Posterior cingulate gyrus (tissue), 11 donors: Measurements from ENCODE around the gene WHAMM.
"Not testable (repeated sequence)": the region's sequence is repeated elsewhere in the genome, so short reads cannot be mapped to it uniquely, and the experiment has no call there.

ENCODE experiments used
- DNase-seq, 10 donors: peaks; one replicate each; pipeline versions ENCODE4 v3.0.0 to v3.0.0-alpha.2; 2020 to 2021; ENCODE audit warnings: mixed read lengths in 3 of 10
- intact Hi-C: fragments of 100-400 bp; cut with DNase I; formaldehyde crosslinking; loops from one replicate; pipeline ENCODE4 v1.15.1; 2023

Gene WHAMM

GRCh38 chr15:82809308-82810060 is at the start of gene WHAMM:
Gene WHAMM, plus strand, starts transcription at chr15:82809628. Its CDS starts 99 bp downstream, at chr15:82809727.
- intact Hi-C loops = loop anchor here (2.0 to 10.0 kb wide), 4 partner anchors 59 to 275 kb away; partner anchors contain the start of genes C15orf40 and CPEB1
- peak; percentile 96 to 100 (median 99) for DNase-seq

- DNase-seq = no peak
- intact Hi-C loops = no loop called here
These were observed 45.9 kb upstream of the WHAMM start for GRCh38 chr15:82763361-82764116.

DNA sequence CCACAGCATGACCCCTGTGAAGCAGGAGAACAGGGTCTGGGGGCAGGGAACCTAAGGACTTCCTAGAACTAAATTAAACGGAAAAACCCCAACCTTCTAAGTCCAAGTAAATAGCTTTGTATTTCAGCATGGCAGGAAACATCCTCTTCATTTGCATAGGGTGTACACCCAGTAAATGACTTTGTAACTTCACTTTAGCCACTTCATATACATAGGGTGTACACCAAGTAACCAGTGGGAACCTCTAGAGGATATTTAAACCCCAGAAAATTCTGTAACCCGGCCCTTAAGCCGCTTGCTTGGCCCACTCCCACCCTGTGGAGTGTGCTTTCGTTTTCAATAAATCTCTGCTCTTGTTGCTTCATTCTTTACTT is 45.3 kb upstream of the WHAMM start:
- intact Hi-C loops = no loop called here
- DNase-seq = no peak

DNA sequence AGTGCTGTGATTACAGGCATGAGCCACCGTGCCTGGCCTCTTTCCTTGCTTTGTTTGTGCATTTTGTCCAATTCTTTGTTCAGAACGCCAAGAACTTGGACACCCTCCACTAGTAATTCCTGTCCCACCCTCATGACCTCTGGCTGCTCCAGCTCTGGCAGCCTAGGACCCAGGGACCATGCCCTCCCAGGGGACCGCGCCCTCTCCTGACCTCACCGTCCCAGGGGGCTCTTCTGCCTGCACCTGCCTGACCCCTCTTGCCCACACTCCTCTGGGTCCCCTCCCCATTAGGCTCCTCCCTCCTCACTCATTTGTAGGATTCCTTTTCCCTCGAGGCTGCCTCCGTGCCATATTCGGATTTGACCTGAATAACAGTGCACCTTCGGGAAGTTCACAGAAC is 44.7 kb upstream of the WHAMM start:
- no peak for DNase-seq
- intact Hi-C loops = no loop called here

DNA sequence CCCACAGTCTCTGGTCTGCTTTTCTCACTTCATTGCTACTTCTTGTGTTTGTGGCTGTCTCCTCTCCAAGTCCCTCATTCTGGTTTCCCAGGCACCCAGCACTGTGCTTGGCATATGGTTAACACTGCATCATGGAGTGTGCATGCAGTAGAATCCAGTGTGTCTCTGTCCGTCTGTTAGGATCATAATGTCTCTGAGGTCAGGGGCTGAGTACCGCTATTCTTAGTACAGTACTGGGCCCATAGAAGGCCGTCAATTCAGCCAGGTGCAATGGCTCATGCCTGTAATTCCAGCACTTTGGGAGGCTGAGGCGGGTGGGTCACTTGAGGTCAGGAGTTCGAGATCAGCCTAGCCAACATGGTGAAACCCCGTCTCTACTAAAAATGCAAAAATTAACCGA is 43.2 kb upstream of the WHAMM start:
- intact Hi-C loops, DNase-seq: not testable (repeated sequence)

- intact Hi-C loops = no loop called here
- DNase-seq = no peak
These were observed 42.1 kb upstream of the WHAMM start for GRCh38 chr15:82767163-82767829.

GRCh38 chr15:82768414-82769054 is 40.9 kb upstream of the WHAMM start:
- DNase-seq = no peak

DNA sequence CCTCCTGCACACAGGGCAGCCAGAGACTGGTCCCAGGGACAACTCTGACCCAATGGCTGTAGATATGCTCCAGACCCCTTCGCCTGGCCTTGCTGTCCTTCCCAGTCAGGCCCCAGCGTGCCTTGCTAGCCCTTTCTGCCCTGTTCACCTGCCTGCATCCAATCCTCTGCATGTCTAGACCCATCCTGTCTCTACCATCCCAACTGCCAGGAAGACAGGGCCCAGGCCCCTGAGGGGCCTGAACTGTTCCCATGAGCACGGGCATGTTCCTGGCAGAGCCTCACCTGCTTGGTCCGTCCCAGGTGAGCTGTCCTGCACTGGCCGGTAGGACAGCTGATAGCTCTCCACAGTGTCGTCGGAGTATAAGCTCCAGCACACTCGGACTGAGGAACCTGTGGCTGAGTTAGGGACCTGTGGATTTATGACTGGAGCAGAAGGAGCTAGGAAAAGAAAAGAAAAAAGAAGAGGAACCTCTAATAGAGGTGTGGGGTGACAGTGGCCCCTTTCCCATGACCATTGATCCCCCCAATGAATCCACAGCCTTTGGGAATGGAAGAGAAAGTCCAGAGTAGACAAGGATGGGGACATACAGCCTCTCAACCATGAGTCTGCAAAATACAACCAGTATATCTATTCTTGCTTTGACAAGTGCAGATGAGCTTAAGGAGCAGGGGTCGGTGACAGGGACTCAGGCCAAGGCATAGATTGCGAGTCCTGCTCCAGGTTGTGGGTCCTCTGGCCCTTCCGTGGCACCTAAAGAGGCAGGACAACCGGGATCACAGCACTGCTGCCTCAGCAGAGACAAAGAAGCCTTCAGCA is 37.4 kb upstream of the WHAMM start:
- intact Hi-C loops = no loop called here
- DNase-seq = peak in 1 of 10 donors; percentile 63

More at GRCh38 chr15:82768414-82769054, 40.9 kb upstream of the WHAMM start:
- intact Hi-C loops = no loop called here

DNA sequence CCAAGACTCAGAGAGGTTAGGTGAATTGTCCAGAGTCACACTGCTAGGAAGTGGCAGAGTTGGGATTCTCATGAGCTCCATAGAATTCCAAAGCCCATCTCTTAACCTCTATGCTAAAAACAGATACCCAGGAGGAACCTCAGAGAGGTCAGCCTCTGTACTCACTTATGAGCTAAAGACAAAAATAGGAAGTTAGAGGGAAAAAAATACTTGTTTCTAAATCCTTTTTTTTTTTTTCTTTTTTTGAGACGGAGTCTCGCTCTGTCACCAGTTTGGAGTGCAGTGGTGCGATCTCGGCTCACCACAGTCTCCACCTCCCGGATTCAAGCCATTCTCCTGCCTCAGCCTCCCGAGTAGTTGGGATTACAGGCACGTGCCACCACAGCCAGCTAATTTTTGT is 34.9 kb upstream of the WHAMM start:
- DNase-seq = no peak
- intact Hi-C loops = no loop called here

- DNase-seq = no peak
- intact Hi-C loops = no loop called here
These were observed 30.7 kb upstream of the WHAMM start for GRCh38 chr15:82778755-82779154.

DNA sequence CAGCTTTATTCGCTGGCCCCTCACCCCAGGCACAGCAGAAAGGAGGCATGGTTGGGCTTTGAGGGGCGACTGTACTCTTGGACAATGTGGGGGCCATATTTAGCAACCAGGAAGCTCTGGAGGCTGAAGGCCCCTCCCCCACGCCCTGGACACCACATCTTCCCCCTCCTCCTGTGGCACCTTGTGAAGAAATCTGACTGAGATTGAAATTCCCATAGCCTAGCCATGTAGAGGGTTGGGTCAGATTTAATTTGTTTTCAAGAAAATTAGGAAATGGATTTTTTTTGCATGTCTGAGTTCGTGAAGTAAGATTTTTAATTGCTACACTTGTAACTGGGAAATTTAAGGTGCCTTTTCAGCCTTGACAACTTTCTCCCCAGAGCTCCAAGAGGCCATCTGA is 28.1 kb upstream of the WHAMM start:
- intact Hi-C loops = no loop called here
- DNase-seq = no peak

DNA sequence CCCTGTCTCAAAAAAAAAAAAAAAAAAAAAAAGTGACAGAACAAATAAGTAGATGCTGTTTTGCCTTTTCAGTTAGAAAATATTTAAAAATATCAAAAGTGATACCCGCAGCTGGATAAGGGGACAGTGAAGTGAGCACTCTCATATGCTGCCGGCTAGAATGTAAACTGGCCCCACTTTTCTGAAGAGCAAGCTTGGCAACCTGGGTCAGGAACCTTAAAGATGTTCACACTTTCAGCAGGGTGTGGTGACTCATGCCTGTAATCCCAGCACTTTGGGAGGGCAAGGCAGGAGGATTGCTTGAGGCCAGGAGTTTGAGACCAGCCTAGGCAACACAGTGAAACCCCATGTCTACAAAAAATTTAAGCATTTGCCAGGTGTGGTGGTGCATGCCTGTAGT is 20.9 kb upstream of the WHAMM start:
- no peak for DNase-seq
- intact Hi-C loops = no loop called here

- DNase-seq = no peak
- intact Hi-C loops = no loop called here
These were observed 19.9 kb upstream of the WHAMM start for GRCh38 chr15:82789491-82789890.

- no peak for DNase-seq
- intact Hi-C loops = no loop called here
These were observed 19.1 kb upstream of the WHAMM start for GRCh38 chr15:82790321-82790720.

GRCh38 chr15:82792068-82792467 is 17.4 kb upstream of the WHAMM start:
- no peak for DNase-seq
- intact Hi-C loops = no loop called here

DNA sequence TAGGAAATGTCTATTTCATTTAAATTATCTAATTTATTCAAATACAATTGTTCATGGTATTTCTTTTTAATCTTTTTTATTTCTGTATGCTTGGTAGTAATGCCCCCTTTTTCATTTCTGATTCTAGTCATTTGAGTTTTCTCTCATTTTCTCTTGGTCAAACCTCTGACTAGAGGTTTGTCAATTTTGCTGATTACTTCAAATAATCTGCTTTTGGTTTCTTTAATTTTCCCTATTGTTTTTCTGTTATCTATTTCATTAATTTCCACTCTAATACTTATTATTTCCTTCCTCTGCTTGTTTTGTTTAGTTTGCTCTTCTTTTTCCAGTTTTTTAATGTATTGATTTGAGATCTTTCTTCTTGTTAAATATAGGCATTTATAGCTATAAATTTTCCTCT is 15.7 kb upstream of the WHAMM start:
- DNase-seq = no peak
- intact Hi-C loops = no loop called here

GRCh38 chr15:82798104-82798503 is 11.3 kb upstream of the WHAMM start:
- DNase-seq = no peak
- intact Hi-C loops = no loop called here

DNA sequence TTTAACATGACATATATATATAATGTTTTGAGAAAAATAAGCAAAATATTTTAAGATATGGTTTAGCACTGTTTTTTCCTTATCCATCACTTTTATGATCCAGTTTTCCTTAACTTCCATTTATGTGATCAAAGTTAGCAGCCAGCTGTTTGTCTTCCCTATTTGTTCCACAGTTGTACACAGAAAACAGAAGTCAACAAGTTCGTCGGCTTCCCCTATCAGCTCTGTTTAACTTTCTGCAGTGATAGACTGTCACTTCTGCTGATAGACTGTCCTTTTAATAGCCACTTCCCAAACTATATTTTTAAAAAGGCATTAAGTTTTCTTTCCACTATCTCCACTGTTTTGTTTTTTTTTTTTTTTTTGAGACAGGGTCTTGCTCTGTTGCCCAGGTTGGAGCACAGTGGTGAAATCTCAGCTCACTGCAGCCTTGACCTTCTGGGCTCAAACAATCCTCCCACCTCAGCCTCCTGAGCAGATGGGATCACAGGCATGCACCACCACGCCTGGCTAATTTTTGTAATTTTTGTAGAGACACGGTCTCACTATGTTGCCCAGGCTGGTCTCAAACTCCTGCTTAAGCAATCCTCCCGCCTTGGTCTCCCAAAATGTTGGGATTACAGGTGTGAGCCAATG is 10.8 kb upstream of the WHAMM start:
- intact Hi-C loops = no loop called here
- DNase-seq = peak in 1 of 10 donors; percentile 22

DNA sequence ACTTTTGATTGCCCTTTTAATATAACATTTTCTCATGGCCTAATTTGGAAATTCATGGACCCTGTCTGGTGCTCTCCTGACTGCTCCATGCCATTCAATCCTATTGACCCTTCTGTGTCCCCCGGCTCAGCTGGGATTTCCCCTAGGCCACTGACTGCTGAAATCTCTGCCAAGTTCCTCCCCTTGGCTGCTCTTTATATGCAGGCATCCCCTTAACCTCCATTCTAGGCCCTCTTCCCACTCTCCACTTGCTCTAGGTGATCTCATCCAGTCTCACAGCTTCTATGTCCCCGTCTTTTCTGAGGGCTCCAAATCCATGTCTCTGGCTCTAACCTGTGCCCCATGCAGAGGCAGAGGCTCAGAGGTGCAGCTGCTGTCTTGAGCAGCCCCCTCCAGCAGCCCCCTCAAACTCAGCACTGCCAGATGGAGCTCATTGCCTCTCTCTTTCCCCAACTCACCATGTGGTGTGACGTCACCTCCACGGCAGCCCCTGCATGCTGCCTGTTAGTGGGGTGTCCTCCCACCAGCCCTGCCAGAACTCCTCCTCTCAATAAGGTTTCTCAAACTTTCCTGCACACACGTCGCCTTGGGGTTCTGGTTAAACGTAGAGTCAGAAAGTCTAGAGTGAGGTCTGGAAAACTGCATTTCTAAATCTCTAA is 10.1 kb upstream of the WHAMM start:
- peak in 1 of 10 donors; percentile 16 for DNase-seq
- intact Hi-C loops = no loop called here
